Progenitor cell of endocrine pancreas (in vitro differentiated cells): ENCODE data around the gene PAX2. TPM values are rescaled to one million over a fixed set of nuclear protein-coding genes. Genes with fewer than 3 reads are reported as not detected.

Source experiments
- DNase-seq: peaks from one replicate; pipeline ENCODE4 v3.0.0; 2021; ENCODE audit warnings: low spot score; ENCODE audit not compliant: unreplicated experiment
- H3K27ac Mint-ChIP-seq: 2 replicates; pipeline ENCODE4 v1.8.0; 2021; ENCODE audit warnings: mild to moderate bottlenecking, moderate library complexity, mixed read lengths
- H3K27me3 Mint-ChIP-seq: 2 replicates; pipeline ENCODE4 v1.8.0; 2021; ENCODE audit warnings: mixed read lengths
- H3K36me3 Mint-ChIP-seq: 2 replicates; pipeline ENCODE4 v1.8.0; 2022; ENCODE audit warnings: mixed read lengths; ENCODE audit not compliant: insufficient read depth
- H3K4me1 Mint-ChIP-seq: 2 replicates; pipeline ENCODE4 v1.8.0; 2021; ENCODE audit warnings: low read depth, mixed read lengths
- H3K4me3 Mint-ChIP-seq: 2 replicates; pipeline ENCODE4 v1.8.0; 2021; ENCODE audit warnings: low read depth, mild to moderate bottlenecking, moderate library complexity, mixed read lengths
- H3K9me3 Mint-ChIP-seq: 2 replicates; pipeline ENCODE4 v1.8.0; 2021; ENCODE audit warnings: low read depth, mixed read lengths
- total RNA-seq: library from RNA; stranded (reverse); gene quantifications from 2 replicates; pipeline ENCODE4 v1.2.1, GENCODE V29; 2021
- TF ChIP-seq, protein P1 (sequence below): fragments of 200-600 bp; sonication (generic); IDR thresholded peaks from one replicate; pipeline ENCODE4 v1.5.0; 2021; ENCODE audit warnings: antibody characterized with exemption, mild to moderate bottlenecking; ENCODE audit not compliant: unreplicated experiment

PAX2 gene
- total RNA-seq, 1 donor from 2014 or later, result not detected

DNA sequence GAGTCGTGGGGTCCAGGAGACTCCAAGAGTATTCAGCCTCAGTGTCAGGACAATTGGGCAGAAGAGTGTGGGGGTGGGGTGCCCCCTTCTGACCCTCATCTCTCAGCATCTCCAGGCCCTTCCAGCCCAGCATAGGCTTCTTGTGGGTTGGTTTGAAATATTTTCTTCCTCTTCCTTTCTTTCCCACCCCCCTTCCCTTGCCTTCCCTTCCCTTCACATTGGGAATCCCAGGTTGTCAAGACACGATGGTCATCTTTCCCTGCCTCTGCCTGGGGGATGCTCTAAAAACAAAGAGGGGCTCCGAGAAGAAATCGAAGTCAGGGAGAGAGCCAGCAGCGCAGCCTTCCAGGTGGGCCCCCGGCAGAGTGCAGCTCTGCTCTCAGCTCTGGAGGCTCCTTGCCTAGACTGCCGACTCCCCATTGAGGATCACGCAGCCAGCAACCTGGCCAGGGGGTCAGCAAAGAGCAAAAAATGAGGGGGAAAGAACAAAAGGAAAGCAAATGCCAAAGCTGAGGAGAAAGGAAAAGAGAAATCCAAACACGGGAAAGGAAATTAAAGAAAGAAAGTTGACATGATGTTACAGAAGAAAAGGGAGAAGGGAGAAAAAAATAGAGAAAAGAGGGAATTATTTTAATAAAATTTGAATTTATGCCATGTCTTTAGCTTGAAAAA is 1.5 kb downstream of the PAX2 start:
- H3K36me3 Mint-ChIP-seq, result no peaks in the 10 kb centered on the region
- H3K27me3 Mint-ChIP-seq, result peaks cover 89% of the 10 kb centered on the region
- no peak overlapping the region for H3K4me3 Mint-ChIP-seq
- H3K9me3 Mint-ChIP-seq, result no peaks in the 10 kb centered on the region
- peaks cover 12% of the 10 kb centered on the region for H3K4me1 Mint-ChIP-seq
- no peak overlapping the region for H3K27ac Mint-ChIP-seq
- TF ChIP-seq, protein P1, sequence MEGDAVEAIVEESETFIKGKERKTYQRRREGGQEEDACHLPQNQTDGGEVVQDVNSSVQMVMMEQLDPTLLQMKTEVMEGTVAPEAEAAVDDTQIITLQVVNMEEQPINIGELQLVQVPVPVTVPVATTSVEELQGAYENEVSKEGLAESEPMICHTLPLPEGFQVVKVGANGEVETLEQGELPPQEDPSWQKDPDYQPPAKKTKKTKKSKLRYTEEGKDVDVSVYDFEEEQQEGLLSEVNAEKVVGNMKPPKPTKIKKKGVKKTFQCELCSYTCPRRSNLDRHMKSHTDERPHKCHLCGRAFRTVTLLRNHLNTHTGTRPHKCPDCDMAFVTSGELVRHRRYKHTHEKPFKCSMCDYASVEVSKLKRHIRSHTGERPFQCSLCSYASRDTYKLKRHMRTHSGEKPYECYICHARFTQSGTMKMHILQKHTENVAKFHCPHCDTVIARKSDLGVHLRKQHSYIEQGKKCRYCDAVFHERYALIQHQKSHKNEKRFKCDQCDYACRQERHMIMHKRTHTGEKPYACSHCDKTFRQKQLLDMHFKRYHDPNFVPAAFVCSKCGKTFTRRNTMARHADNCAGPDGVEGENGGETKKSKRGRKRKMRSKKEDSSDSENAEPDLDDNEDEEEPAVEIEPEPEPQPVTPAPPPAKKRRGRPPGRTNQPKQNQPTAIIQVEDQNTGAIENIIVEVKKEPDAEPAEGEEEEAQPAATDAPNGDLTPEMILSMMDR, result no peak
- no peak for DNase-seq

DNA sequence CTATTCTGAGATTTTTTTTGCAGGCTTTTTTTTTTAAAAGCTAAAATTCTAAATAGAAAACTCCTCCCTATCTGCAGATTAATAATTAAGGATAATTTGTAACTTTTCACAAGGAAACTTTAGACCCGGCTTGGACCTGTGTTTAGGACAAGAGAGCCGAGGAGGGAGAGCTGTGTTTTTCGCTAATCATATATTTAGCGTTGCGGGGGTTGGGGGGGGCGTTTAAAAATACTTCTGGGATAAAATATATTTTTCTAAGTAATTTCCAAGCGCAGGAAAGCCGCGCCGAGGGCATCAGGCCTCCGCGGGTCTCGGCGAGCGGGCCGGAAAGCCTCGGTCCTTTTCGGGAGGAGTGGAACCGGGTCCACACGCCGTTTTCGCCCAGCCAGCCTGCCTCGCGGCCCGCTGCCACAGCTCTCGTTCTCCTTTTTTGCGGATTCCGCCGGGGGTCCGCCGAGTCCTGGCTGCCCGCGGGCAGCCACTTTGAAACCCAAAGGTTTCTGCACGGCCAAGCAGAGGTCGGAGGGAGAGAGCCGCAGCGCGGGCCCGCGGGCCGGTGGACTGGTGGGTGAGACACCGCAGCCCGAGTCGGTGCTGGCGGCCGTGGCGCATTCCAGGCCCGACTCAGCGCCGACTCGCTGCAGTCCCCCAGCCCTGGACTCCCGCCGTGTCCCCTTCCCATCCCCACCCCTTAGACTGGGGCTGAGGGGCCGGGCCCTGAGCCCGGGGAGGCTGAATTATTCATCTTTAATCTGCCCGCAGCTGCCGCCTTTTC is 2.3 kb downstream of the PAX2 start:
- no peak overlapping the region for H3K27ac Mint-ChIP-seq
- DNase-seq, result no peak
- no peak overlapping the region for H3K4me3 Mint-ChIP-seq
- peaks cover 89% of the 10 kb centered on the region for H3K27me3 Mint-ChIP-seq
- no peaks in the 10 kb centered on the region for H3K36me3 Mint-ChIP-seq
- H3K4me1 Mint-ChIP-seq, result peaks cover 12% of the 10 kb centered on the region
- TF ChIP-seq, protein P1, result no peak
- H3K9me3 Mint-ChIP-seq, result no peaks in the 10 kb centered on the region

DNA sequence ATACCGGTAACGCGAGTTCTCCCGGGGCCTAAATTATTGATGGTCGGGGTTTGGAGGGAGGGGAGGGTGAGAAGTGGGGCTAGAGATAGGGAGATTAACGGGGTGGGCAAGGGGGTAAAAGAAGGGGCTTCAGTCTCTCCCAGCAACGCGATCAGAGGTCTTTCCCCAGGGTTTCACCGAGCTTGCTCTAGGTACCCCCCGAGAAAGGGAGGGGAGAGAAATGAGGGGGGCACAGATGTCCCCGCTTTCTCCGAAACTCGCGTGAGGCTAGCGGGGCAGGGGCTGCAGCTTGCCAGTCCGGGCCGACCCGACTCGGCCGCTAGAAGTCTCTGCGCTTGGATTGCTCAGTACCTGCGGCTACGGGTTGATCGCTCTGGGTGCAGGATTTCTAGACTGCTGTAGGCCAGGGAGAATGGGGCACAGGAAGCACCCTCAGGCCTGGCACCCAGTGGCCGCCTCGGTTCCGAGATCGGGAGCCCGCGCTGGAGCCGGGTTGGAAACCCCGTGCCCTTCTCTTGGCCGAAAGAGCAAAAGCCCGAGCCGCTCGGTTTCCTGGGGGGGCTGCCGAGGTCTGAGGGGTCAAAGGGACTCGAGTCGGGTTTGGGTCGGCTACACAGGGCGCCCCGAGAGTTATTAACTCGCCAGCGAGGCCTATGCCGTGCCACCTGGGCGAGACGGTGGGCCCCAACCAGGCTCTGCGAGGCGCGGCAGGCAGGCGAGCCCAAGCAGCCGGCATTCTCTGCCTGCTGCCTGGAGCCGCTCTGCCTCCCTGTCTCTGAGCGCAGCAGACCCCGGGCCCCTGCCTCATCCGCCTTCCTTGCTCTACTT is 3.1 kb downstream of the PAX2 start:
- Mint-ChIP-seq H3K27me3 (peaks cover 89% of the 10 kb centered on the region), H3K9me3 (no peaks in the 10 kb centered on the region), H3K36me3 (no peaks in the 10 kb centered on the region), H3K4me1 (peaks cover 12% of the 10 kb centered on the region), H3K27ac (no peak overlapping the region), H3K4me3 (no peak overlapping the region)
- DNase-seq, result no peak
- TF ChIP-seq, protein P1, result no peak

DNA sequence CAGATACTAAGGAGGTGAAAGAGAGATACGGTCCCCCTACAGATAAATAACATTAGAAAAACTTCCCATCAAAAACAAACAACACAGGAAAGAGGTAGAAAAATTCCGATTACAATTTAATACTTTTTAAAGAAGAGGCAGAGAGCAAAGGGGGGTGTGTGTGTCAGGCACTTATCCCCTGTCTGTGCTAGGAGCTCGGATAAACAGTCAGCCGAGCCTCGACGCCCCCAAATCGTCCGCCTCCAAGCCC is 3.6 kb downstream of the PAX2 start:
- H3K27ac Mint-ChIP-seq, result no peak overlapping the region
- no peaks in the 10 kb centered on the region for H3K36me3 Mint-ChIP-seq
- no peak overlapping the region for H3K4me3 Mint-ChIP-seq
- no peak for DNase-seq
- H3K4me1 Mint-ChIP-seq, result peaks cover 10% of the 10 kb centered on the region
- TF ChIP-seq, protein P1, result no peak
- peaks cover 89% of the 10 kb centered on the region for H3K27me3 Mint-ChIP-seq
- no peaks in the 10 kb centered on the region for H3K9me3 Mint-ChIP-seq
